ENCODE measurements around the gene CHST4. TPM values are rescaled to one million over a fixed set of nuclear protein-coding genes. Genes with fewer than 3 reads are reported as not detected.
A peak's percentile ranks its signal among the peaks of the same experiment; 100 is the strongest.
"Not testable (repeated sequence)": the region's sequence is repeated elsewhere in the genome, so short reads cannot be mapped to it uniquely, and the experiment has no call there.

Gene CHST4
- total and polyA plus RNA-seq, 2 donors = not detected

GRCh38 chr16:71537643-71538042, 11.4 kb downstream of the CHST4 start:
- no peak overlapping the region for H3K4me3 ChIP-seq (ENCODE audit: low read depth, low read length)
- H3K27ac ChIP-seq (ENCODE audit: low read depth) = no peak overlapping the region
- no peaks in the 10 kb centered on the region for H3K4me1 ChIP-seq (ENCODE audit: insufficient read depth)
- no peaks in the 10 kb centered on the region for H3K36me3 ChIP-seq (ENCODE audit: insufficient read depth)
- 62% methylated on average over 6 of the region's 6 CpGs for WGBS
- no peak for DNase-seq (ENCODE audit: extremely low spot score)

DNA sequence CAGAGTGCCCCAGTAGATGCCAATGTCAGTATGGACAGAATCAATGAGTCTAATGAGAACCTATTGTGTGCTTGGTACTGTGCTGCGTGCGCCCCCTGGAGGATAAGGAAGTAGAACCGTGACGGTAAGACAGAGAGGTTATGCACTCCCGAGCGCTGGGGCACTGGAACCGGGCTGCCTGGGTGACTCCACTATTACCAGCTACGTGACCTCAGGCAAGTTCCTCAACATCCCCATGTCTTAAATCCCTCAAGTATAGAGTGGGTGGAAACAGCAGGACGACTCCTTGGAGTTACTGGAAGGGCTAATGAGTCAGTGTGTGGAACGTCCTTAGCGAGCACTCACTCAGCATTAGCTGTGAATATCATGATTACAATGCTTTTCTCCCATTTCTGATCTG, 16.2 kb downstream of the CHST4 start:
- Histone ChIP-seq H3K27ac (ENCODE audit: low read depth) (no peak overlapping the region), H3K36me3 (ENCODE audit: insufficient read depth) (no peaks in the 10 kb centered on the region), H3K4me3 (ENCODE audit: low read depth, low read length) (no peak overlapping the region), H3K4me1 (ENCODE audit: insufficient read depth) (no peaks in the 10 kb centered on the region)
- DNase-seq (ENCODE audit: extremely low spot score) = no peak
- 20% methylated on average over 11 of the region's 11 CpGs for WGBS

DNA sequence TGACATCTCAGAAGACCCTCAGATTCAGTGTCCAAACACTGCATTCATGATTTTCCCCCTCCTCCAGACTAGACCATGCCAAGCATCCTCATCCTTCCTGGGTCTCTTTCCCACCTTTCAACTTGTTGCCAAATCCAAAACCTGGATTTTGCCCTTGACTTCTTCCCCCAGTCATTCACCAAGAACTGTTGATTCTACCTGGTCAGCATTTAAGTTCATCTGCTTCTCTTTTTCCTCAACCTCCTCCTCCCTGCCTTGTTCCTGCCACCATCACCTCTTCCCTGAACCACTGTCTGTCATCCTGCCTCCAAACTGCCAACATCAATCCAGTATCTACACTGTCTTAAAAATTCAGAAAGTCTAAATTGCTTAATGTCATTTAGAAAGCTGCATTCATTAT, 20.9 kb downstream of the CHST4 start:
- no peak overlapping the region for H3K27ac ChIP-seq (ENCODE audit: low read depth)
- DNase-seq (ENCODE audit: extremely low spot score) = no peak
- H3K4me1 ChIP-seq (ENCODE audit: insufficient read depth) = no peaks in the 10 kb centered on the region
- H3K4me3 ChIP-seq (ENCODE audit: low read depth, low read length) = no peak overlapping the region
- H3K36me3 ChIP-seq (ENCODE audit: insufficient read depth) = no peaks in the 10 kb centered on the region

DNA sequence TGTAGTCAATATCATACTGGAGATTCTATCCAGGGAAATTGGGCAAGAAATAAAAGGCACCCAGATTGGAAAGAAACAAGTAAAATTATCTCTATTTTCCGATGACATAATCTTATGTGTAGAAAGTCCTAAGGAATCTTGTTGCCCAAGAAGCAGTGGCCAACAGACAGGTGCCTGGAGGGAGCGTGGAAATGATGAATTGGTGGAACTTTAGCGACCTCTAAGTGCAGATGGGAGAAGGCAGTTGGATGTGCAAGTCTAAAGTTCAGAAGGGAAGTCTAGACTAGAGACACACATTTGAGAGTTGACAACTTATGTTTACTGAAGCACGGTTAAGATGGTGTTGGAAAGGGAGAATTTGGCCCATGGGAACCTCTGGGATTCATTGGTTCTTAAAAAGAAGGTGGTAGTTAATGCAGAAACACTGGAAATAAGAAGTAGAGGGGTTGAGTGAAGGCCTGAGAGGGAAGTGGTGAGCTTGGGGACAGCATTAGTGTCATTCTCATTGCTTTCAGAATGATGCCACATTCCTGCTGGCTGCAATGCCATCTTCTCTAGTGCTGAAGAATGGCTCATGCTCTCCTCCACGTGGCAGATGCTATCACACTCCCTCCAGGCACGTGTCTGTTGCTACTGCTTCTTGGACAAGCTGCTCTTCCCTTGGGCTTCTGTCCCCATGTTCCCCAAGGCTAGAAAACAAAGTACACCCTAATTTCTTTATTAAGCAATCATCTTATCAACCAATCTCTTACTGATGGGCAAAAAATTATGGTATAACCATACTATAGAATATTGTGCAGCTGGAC, 26.7 kb downstream of the CHST4 start:
- WGBS = 43% methylated on average over 6 of the region's 6 CpGs
- H3K36me3 ChIP-seq (ENCODE audit: insufficient read depth) = no peaks in the 10 kb centered on the region
- no peak for DNase-seq (ENCODE audit: extremely low spot score)
- H3K4me3 ChIP-seq (ENCODE audit: low read depth, low read length) = no peak overlapping the region
- no peaks in the 10 kb centered on the region for H3K4me1 ChIP-seq (ENCODE audit: insufficient read depth)
- no peak overlapping the region for H3K27ac ChIP-seq (ENCODE audit: low read depth)

- no peaks in the 10 kb centered on the region for H3K4me1 ChIP-seq (ENCODE audit: insufficient read depth)
- no peak overlapping the region for H3K4me3 ChIP-seq (ENCODE audit: low read depth, low read length)
- no peaks in the 10 kb centered on the region for H3K36me3 ChIP-seq (ENCODE audit: insufficient read depth)
- H3K27ac ChIP-seq (ENCODE audit: low read depth) = no peak overlapping the region
- DNase-seq (ENCODE audit: extremely low spot score) = no peak
- 75% methylated on average over 1 of the region's 1 CpG for WGBS
Measured at GRCh38 chr16:71555230-71555891, 29.1 kb downstream of the CHST4 start.

- H3K36me3 ChIP-seq (ENCODE audit: insufficient read depth) = no peaks in the 10 kb centered on the region
- H3K4me3 ChIP-seq (ENCODE audit: low read depth, low read length) = no peak overlapping the region
- no peak for DNase-seq (ENCODE audit: extremely low spot score)
- no peak overlapping the region for H3K27ac ChIP-seq (ENCODE audit: low read depth)
- WGBS = 78% methylated on average over 3 of the region's 3 CpGs
- no peaks in the 10 kb centered on the region for H3K4me1 ChIP-seq (ENCODE audit: insufficient read depth)
Measured at GRCh38 chr16:71557299-71557698, 31.1 kb downstream of the CHST4 start.

DNA sequence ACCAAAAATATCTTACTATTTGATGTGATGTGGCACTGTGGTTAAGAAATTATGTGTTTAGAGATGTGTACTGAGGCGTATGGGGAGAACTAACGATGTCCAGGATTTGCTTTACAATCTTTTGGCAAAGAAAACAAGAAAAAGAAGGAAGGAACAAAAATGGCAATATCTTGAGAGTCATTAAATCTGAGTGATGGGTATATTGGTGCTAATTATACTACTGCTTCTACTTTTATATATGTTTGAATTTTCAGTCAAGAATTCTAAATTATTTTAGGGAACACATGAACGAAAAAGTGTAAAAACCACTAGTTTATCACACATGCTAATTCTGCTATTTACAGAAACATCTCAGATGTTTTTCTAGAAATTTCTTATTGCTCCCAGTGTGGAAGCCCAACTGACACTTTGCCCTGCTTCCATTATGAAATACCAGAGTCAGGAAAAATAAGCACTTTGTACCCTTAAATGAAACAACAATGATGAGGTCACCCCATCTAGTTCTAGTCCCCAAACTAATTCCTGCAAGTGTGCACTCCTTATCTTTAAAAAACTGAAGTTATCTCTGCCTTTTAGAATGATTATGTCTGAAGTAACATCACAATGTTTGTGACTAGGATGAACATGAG, 31.8 kb downstream of the CHST4 start:
- WGBS = 59% methylated on average over 3 of the region's 3 CpGs
- H3K27ac ChIP-seq (ENCODE audit: low read depth) = no peak overlapping the region

DNA sequence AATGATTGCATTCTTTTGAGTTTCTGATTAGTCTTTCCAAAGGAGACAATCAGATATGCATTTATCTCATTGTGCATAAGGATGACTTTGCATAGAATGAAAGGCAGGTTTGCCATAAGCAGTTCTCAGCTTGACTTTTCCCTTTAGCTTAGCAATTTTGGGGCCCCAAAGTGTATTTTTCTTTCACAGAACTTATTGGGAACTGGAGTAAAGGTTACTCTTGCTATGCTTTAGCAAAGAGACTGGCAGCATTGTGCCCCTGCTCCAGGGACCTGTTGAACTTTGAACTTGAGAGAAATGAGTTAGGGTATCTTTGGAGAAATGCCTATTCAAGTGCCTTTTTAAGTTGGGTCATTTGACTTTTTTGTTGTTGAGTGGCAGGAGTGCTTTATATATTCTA, 33.6 kb downstream of the CHST4 start:
- Histone ChIP-seq H3K4me3 (ENCODE audit: low read depth, low read length) (no peak overlapping the region), H3K36me3 (ENCODE audit: insufficient read depth) (no peaks in the 10 kb centered on the region), H3K27ac (ENCODE audit: low read depth) (no peak overlapping the region), H3K4me1 (ENCODE audit: insufficient read depth) (no peaks in the 10 kb centered on the region)
- no peak for DNase-seq (ENCODE audit: extremely low spot score)

More for the DNA sequence above, 31.8 kb downstream of the CHST4 start:
- Histone ChIP-seq H3K4me3 (ENCODE audit: low read depth, low read length) (no peak overlapping the region), H3K4me1 (ENCODE audit: insufficient read depth) (no peaks in the 10 kb centered on the region), H3K36me3 (ENCODE audit: insufficient read depth) (no peaks in the 10 kb centered on the region)
- DNase-seq (ENCODE audit: extremely low spot score) = no peak

DNA sequence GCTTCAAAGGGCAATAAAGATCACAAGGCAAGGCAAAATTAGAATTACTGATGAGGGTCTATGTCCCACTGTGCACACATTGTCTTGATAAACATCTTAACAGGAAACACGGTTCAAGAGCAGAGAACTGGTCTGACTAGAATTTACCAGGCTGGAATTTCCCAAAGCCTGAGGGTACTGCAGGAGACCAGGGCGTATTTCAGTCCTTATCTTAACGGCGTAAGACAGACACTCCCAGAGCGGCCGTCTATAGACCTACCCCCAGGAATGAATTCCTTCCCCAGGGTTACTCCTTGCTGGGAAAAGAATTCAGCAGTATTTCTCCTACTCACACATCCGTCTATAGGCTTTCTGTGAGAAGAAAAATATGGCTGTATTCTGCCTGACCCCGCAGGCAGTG, 35.7 kb downstream of the CHST4 start:
- not testable (repeated sequence) for H3K4me1 ChIP-seq (ENCODE audit: insufficient read depth); DNase-seq (ENCODE audit: extremely low spot score); H3K4me3 ChIP-seq (ENCODE audit: low read depth, low read length); H3K36me3 ChIP-seq (ENCODE audit: insufficient read depth); H3K27ac ChIP-seq (ENCODE audit: low read depth)
- 85% methylated on average over 8 of the region's 8 CpGs for WGBS

DNA sequence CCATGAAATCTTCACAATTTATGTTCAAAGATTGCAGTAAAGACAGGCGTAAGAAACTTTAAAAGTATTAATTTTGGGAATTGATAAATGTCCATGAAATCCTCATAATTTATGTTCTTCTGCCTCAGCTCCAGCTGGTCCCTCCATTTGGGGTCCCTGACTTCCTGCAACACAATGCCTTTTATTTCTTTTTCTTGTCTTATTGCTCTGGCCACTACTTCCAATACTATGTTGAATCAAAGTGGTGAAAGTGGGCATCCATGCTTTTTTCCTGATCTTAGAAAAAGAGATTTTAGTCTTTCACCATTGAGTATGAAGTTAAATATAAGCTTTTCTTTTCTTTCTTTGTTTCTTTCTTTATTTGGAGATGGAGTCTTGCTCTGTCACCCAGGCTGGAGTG, 36.3 kb downstream of the CHST4 start:
- Histone ChIP-seq H3K27ac (ENCODE audit: low read depth) (no peak overlapping the region), H3K36me3 (ENCODE audit: insufficient read depth) (no peaks in the 10 kb centered on the region), H3K4me3 (ENCODE audit: low read depth, low read length) (no peak overlapping the region), H3K4me1 (ENCODE audit: insufficient read depth) (no peaks in the 10 kb centered on the region)
- DNase-seq (ENCODE audit: extremely low spot score) = no peak
- WGBS = 96% methylated on average over 1 of the region's 1 CpG

DNA sequence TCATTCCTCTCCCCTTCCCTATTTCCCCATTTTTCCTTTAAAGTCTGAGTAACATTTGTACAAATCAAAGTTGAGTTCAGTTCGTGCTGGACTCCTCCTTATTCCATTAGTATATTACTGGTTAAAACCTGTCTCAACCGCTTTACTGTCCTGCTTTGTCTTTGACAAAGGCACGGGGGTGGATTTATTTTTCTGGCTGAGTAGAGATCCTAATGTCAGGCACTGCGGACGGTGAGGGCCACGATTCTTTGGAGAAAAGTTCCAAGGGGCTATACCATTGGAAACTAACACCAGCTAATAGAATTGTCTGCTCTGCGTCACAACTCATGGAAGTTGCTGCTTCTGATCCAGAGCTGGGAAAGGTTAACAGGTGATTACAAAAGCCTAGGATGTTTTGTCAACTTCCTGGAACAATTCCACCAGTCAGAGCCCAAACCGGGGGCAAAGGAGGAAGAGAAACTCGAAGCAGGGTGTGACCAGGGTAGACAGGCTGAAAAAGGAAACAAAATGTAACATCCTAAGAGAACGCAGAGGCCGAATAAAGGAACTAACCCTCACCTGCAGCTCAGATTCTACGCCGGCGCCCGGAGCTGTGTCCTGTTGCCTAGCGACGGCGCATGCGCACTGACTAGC, 38.2 kb downstream of the CHST4 start:
- Histone ChIP-seq H3K4me1 (ENCODE audit: insufficient read depth) (no peaks in the 10 kb centered on the region), H3K36me3 (ENCODE audit: insufficient read depth) (no peaks in the 10 kb centered on the region), H3K27ac (ENCODE audit: low read depth) (peak overlapping the region; percentile 43), H3K4me3 (ENCODE audit: low read depth, low read length) (peak overlapping the region; percentile 48)
- DNase-seq (ENCODE audit: extremely low spot score) = no peak
- WGBS = 9% methylated on average over 19 of the region's 19 CpGs

GRCh38 chr16:71565812-71566700, 39.8 kb downstream of the CHST4 start:
- Histone ChIP-seq H3K27ac (ENCODE audit: low read depth) (no peak overlapping the region), H3K36me3 (ENCODE audit: insufficient read depth) (no peaks in the 10 kb centered on the region), H3K4me1 (ENCODE audit: insufficient read depth) (no peaks in the 10 kb centered on the region), H3K4me3 (ENCODE audit: low read depth, low read length) (no peak overlapping the region)
- no peak for DNase-seq (ENCODE audit: extremely low spot score)
- WGBS = 39% methylated on average over 9 of the region's 9 CpGs

GRCh38 chr16:71567931-71568330, 41.7 kb downstream of the CHST4 start:
- 94% methylated on average over 8 of the region's 8 CpGs for WGBS
- H3K4me1 ChIP-seq (ENCODE audit: insufficient read depth) = no peaks in the 10 kb centered on the region

More at GRCh38 chr16:71567931-71568330, 41.7 kb downstream of the CHST4 start:
- DNase-seq (ENCODE audit: extremely low spot score) = no peak
- Histone ChIP-seq H3K27ac (ENCODE audit: low read depth) (no peak overlapping the region), H3K4me3 (ENCODE audit: low read depth, low read length) (no peak overlapping the region), H3K36me3 (ENCODE audit: insufficient read depth) (no peaks in the 10 kb centered on the region)
